Epithelial cell of esophagus (primary cell): ENCODE results near the gene CFAP92.

Source experiments
- DNase-seq: peaks from one replicate; pipeline ENCODE4 v3.0.0; 2010; ENCODE audit warnings: low read depth
- H3K4me3 ChIP-seq: 2 replicates; pipeline ENCODE4 v1.5.1; 2011; ENCODE audit warnings: mild to moderate bottlenecking, low read length, control low read depth
- TF ChIP-seq, protein P1 (sequence below): IDR thresholded peaks from 2 replicates; pipeline ENCODE4 v1.5.1; 2011; ENCODE audit warnings: low read depth, mild to moderate bottlenecking, low read length, control low read depth, inconsistent platforms; ENCODE audit not compliant: insufficient read depth; ENCODE audit errors: missing control alignments

Gene CFAP92

DNA sequence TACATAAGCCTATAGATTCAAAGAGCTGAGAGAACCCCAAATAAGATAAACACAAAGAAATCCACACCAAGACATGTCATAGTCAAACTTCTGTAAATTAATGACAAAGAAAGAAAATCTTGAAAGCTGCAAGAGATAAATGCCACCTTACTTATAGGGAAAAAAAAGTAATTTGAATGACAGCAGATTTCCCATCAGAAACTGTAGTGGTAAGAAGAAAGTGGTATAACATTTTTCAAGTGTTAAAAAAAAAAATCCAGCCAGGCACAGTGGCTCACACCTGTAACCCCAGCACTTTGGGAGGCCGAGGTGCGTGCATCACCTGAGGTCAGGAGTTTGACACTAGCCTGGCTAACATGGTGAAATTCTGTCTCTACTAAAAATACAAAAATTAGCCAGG, 37.4 kb downstream of the CFAP92 start:
- DNase-seq = no peak
- TF ChIP-seq, protein P1, sequence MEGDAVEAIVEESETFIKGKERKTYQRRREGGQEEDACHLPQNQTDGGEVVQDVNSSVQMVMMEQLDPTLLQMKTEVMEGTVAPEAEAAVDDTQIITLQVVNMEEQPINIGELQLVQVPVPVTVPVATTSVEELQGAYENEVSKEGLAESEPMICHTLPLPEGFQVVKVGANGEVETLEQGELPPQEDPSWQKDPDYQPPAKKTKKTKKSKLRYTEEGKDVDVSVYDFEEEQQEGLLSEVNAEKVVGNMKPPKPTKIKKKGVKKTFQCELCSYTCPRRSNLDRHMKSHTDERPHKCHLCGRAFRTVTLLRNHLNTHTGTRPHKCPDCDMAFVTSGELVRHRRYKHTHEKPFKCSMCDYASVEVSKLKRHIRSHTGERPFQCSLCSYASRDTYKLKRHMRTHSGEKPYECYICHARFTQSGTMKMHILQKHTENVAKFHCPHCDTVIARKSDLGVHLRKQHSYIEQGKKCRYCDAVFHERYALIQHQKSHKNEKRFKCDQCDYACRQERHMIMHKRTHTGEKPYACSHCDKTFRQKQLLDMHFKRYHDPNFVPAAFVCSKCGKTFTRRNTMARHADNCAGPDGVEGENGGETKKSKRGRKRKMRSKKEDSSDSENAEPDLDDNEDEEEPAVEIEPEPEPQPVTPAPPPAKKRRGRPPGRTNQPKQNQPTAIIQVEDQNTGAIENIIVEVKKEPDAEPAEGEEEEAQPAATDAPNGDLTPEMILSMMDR = no peak
- H3K4me3 ChIP-seq = no peak overlapping the region

- H3K4me3 ChIP-seq = no peak overlapping the region
- peak; percentile 37 for DNase-seq
- TF ChIP-seq, protein P1 = peak; percentile 33
Measured at GRCh38 chr3:128950223-128950938, 43.5 kb downstream of the CFAP92 start.

DNA sequence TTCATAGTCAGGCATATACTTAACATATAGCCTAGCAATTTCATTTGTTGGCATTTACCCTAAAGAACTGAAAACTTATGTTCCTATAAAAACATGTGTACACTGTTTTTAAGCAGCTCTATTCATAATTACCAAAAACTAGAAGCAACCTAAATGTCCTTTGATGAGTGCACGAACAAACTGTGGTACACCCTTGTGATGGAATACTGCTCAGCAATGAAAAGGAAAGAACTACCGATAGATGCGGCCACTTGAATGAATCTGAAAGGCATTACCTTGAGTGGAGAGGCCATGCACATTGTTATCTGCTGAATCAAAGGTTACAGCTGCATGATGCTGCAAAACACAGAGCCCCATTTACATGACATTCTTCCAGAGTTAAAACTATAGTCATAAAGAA, 44.7 kb downstream of the CFAP92 start:
- TF ChIP-seq, protein P1 = no peak
- no peak for DNase-seq
- no peak overlapping the region for H3K4me3 ChIP-seq

- TF ChIP-seq, protein P1 = no peak
- DNase-seq = no peak
- H3K4me3 ChIP-seq = no peak overlapping the region
Measured at GRCh38 chr3:128946411-128946810, 47.5 kb downstream of the CFAP92 start.

DNA sequence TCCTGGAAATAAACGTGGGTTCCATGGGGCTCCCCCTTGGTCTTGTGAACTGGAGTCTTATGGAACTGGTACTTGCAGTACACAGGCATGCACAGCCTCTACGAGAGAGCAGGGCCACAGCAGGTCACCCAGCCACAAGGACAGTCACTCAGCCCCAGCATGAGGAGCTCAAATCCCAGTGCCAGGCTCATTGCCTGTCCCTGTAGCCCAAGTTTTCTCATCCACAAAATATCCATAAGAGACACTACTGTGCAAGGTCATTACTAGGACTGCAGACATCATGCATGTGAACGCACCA, 48.0 kb downstream of the CFAP92 start:
- TF ChIP-seq, protein P1 = no peak
- no peak for DNase-seq
- H3K4me3 ChIP-seq = no peak overlapping the region

GRCh38 chr3:128945041-128945877, 48.6 kb downstream of the CFAP92 start:
- TF ChIP-seq, protein P1 = no peak
- no peak overlapping the region for H3K4me3 ChIP-seq
- DNase-seq = no peak
